Activated CD4-positive, alpha-beta T cell treated with anti-CD3 and anti-CD28 coated beads, Interleukin-2, amount 10 ng/mL, durations not matched to agents 7 days and 5 days (primary cell): Measurements from ENCODE around the gene GJD3. TPM values are rescaled to one million over a fixed set of nuclear protein-coding genes. Genes with fewer than 3 reads are reported as not detected.
A peak's percentile ranks its signal among the peaks of the same experiment; 100 is the strongest.

Source experiments
- CTCF ChIA-PET: fragments of 350-600 bp; sonication (Branson Sonifier 250); formaldehyde crosslinking; loops from one replicate; lab custom pipeline; 2021; ENCODE audit warnings: antibody characterized with exemption; lab: Charles Lee
- POLR2A ChIA-PET: fragments of 350-600 bp; sonication (Branson Sonifier 250); formaldehyde crosslinking; loops from one replicate; lab custom pipeline; 2021; ENCODE audit warnings: antibody characterized with exemption; lab: Charles Lee
- DNase-seq: peaks from one replicate; pipeline ENCODE4 v3.0.0-alpha.2; 2020
- H3K27ac Mint-ChIP-seq: one replicate; pipeline ENCODE4 v1.8.0; 2021; ENCODE audit warnings: mild to moderate bottlenecking, moderate library complexity, mixed read lengths
- H3K27me3 Mint-ChIP-seq: one replicate; pipeline ENCODE4 v1.8.0; 2021; ENCODE audit warnings: mixed read lengths
- H3K36me3 Mint-ChIP-seq: one replicate; pipeline ENCODE4 v1.8.0; 2021; ENCODE audit warnings: low read depth, mixed read lengths
- H3K4me1 Mint-ChIP-seq: one replicate; pipeline ENCODE4 v1.8.0; 2021; ENCODE audit warnings: mixed read lengths
- H3K4me3 Mint-ChIP-seq: one replicate; pipeline ENCODE4 v1.8.0; 2021; ENCODE audit warnings: mild to moderate bottlenecking, moderate library complexity, mixed read lengths
- H3K9me3 Mint-ChIP-seq: one replicate; pipeline ENCODE4 v1.8.0; 2021; ENCODE audit warnings: mixed read lengths
- total RNA-seq, 2 experiments: library from RNA; stranded (reverse); gene quantifications; one replicate each; pipeline ENCODE4 v1.2.3, GENCODE V29; 2021

The GJD3 gene
- total RNA-seq, 2 experiments from 2014 or later = 0.22 TPM; not detected in 1

GRCh38 chr17:40330850-40331470, 33.6 kb downstream of the GJD3 start:
- Mint-ChIP-seq H3K9me3 (no peaks in the 10 kb centered on the region), H3K4me1 (peaks cover 90% of the 10 kb centered on the region), H3K4me3 (peak overlapping the region; percentile 45), H3K27me3 (no peaks in the 10 kb centered on the region), H3K36me3 (peaks cover 68% of the 10 kb centered on the region), H3K27ac (peak overlapping the region; percentile 71)
- ChIA-PET CTCF (interaction anchor here (0.5 to 7.7 kb wide), 9 partner anchors 8 to 280 kb away, joined by 3 to 37 read pairs (median 4); partner anchors contain the start of gene WIPF2), POLR2A (interaction anchor here (0.5 kb wide), 1 partner anchor 43 kb away, joined by 3 read pairs; the partner anchor contains the start of gene CDC6)
- no peak for DNase-seq

GRCh38 chr17:40329839-40330794, 34.4 kb downstream of the GJD3 start:
- ChIA-PET POLR2A (no interaction called here), CTCF (interaction anchor here (0.5 to 7.7 kb wide), 10 partner anchors 9 to 280 kb away, joined by 3 to 37 read pairs (median 4); partner anchors contain the start of gene WIPF2)
- H3K4me1 Mint-ChIP-seq = peaks cover 94% of the 10 kb centered on the region
- H3K9me3 Mint-ChIP-seq = no peaks in the 10 kb centered on the region
- peaks cover 67% of the 10 kb centered on the region for H3K36me3 Mint-ChIP-seq
- H3K4me3 Mint-ChIP-seq = peak overlapping the region; percentile 41
- peak overlapping the region; percentile 71 for H3K27ac Mint-ChIP-seq
- H3K27me3 Mint-ChIP-seq = no peaks in the 10 kb centered on the region
- no peak for DNase-seq

DNA sequence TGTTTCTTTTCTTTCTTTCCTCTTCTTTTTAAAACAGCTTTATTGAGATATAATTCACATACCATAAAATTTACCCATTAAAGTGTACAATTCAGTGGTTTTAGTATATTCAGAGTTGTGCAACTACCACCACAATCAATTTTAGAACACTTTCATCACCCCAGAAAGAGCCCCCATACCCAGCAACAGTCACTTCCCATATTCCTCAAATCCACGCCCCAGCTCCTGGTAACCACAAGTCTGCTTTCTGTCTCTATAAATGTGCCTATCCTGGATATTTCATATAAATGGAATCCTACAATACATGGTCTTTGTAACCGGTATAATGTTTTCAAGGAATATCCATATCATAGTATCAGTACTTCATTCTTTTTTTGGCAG, 36.2 kb downstream of the GJD3 start:
- peak overlapping the region; percentile 88 for H3K27ac Mint-ChIP-seq
- peaks cover 93% of the 10 kb centered on the region for H3K4me1 Mint-ChIP-seq
- H3K27me3 Mint-ChIP-seq = no peaks in the 10 kb centered on the region
- no peaks in the 10 kb centered on the region for H3K9me3 Mint-ChIP-seq
- ChIA-PET POLR2A (interaction anchor here (0.6 kb wide), 1 partner anchor 1084 kb away, joined by 3 read pairs; no protein-coding TSS in a partner anchor), CTCF (interaction anchor here (1.0 to 7.9 kb wide), 7 partner anchors 11 to 235 kb away, joined by 3 to 47 read pairs (median 4); no protein-coding TSS in a partner anchor)
- peak overlapping the region; percentile 59 for H3K4me3 Mint-ChIP-seq
- H3K36me3 Mint-ChIP-seq = peaks cover 52% of the 10 kb centered on the region
- no peak for DNase-seq

DNA sequence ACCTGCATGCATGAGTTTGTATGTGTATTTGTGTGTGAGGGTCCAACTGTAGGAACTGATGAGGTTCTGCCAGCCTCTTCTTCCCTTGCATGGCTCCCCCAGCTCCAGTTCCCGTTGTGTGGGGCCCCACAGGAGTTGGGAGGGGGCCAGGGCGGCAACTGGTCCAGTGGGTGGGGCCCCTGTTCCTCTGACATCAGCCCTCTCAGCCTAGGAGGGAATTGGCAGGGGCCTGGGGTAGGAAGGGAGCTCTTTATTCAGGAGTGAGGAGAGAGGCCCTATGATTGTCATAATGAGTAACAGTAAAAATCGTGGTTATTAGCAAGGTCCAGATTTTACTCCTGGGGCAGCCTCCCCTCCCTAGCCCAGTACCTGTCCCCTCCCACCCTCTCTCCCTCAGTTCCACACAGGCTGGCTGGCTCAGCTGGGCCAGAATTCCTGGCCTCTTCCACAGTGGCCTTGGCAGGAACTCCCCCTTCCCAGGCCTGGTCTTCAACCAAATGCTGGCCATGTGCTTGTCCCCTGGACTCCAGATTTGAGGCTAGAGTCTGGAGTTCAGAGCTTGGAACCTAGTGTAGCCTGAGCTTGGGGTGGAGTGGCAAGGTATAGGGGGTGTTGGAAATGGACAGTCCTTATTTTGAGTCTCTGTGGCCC, 36.7 kb downstream of the GJD3 start:
- peak overlapping the region; percentile 80 for H3K4me3 Mint-ChIP-seq
- peaks cover 93% of the 10 kb centered on the region for H3K4me1 Mint-ChIP-seq
- ChIA-PET CTCF (interaction anchor here (0.6 to 7.9 kb wide), 9 partner anchors 8 to 232 kb away, joined by 3 to 47 read pairs (median 4); no protein-coding TSS in a partner anchor), POLR2A (interaction anchor here (0.6 kb wide), 1 partner anchor 1084 kb away, joined by 3 read pairs; no protein-coding TSS in a partner anchor)
- no peaks in the 10 kb centered on the region for H3K9me3 Mint-ChIP-seq
- H3K36me3 Mint-ChIP-seq = peaks cover 48% of the 10 kb centered on the region
- H3K27ac Mint-ChIP-seq = peak overlapping the region; percentile 96
- no peaks in the 10 kb centered on the region for H3K27me3 Mint-ChIP-seq
- DNase-seq = no peak

GRCh38 chr17:40327244-40327729, 37.2 kb downstream of the GJD3 start:
- Mint-ChIP-seq H3K36me3 (peaks cover 44% of the 10 kb centered on the region), H3K4me1 (peaks cover 88% of the 10 kb centered on the region), H3K4me3 (peak overlapping the region; percentile 80), H3K9me3 (no peaks in the 10 kb centered on the region), H3K27me3 (no peaks in the 10 kb centered on the region), H3K27ac (peak overlapping the region; percentile 96)
- ChIA-PET POLR2A (no interaction called here), CTCF (interaction anchor here (0.6 to 7.9 kb wide), 8 partner anchors 9 to 233 kb away, joined by 3 to 47 read pairs (median 11); no protein-coding TSS in a partner anchor)
- DNase-seq = peak; percentile 41

- CTCF ChIA-PET = interaction anchor here (1.1 to 7.9 kb wide), 7 partner anchors 9 to 27 kb away, joined by 3 to 47 read pairs (median 14); no protein-coding TSS in a partner anchor
- Mint-ChIP-seq H3K27ac (peak overlapping the region; percentile 96), H3K36me3 (peaks cover 46% of the 10 kb centered on the region), H3K9me3 (no peaks in the 10 kb centered on the region), H3K27me3 (no peaks in the 10 kb centered on the region), H3K4me3 (peak overlapping the region; percentile 80), H3K4me1 (peaks cover 87% of the 10 kb centered on the region)
- POLR2A ChIA-PET = interaction anchor here (0.6 kb wide), 1 partner anchor 163 kb away, joined by 3 read pairs; no protein-coding TSS in a partner anchor
- no peak for DNase-seq
Observed at GRCh38 chr17:40326832-40327199, 37.7 kb downstream of the GJD3 start.

DNA sequence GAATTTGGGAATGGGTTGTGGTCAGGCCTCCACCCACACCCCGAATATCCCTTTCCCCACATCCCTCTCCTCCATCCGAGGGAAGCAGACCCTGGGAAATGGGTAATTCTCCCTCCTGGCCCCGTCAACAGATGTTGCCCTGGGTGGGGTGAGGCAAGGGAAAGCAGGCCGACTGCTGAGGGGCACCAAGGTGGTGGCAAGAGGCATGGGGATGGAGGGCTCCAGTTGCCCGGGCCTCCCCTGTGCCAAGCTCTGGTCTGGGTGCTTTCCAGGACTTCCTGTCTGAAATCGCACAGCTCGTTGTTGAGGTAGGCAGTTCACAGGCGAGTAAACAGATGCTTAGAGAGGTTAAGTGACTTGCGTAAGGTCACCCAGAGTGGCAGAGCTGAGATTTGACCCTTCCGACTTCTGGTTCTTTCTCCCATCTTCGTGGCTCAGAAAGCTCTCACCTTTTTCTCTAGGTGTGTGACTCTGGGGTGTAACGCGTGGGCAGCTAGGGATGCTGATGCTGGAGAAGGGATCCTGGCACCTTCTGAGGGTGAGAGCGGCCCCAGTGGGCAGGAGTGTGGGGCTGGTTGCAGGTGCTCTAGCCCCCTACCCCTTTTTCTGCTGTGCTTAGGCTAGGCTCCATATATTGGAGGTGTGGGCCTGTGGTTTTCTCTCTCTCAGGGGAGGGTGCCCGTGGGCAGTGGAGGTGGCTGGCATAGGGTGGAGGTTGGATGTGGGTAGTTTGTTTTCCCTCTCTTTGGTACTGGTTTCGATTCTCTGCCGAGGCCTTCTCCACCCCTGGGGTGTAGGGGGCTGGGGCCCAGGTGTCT, 38.3 kb downstream of the GJD3 start:
- peak; percentile 70 for DNase-seq
- Mint-ChIP-seq H3K27ac (peak overlapping the region; percentile 96), H3K36me3 (peaks cover 42% of the 10 kb centered on the region), H3K4me3 (peak overlapping the region; percentile 80), H3K4me1 (peaks cover 83% of the 10 kb centered on the region), H3K9me3 (no peaks in the 10 kb centered on the region), H3K27me3 (no peaks in the 10 kb centered on the region)
- CTCF ChIA-PET = interaction anchor here (1.1 to 7.9 kb wide), 8 partner anchors 8 to 100 kb away, joined by 3 to 47 read pairs (median 11); no protein-coding TSS in a partner anchor
- POLR2A ChIA-PET = interaction anchor here (0.6 kb wide), 1 partner anchor 164 kb away, joined by 3 read pairs; no protein-coding TSS in a partner anchor

- Mint-ChIP-seq H3K9me3 (no peaks in the 10 kb centered on the region), H3K4me3 (peak overlapping the region; percentile 80), H3K4me1 (peaks cover 83% of the 10 kb centered on the region), H3K27ac (peak overlapping the region; percentile 96), H3K36me3 (peaks cover 42% of the 10 kb centered on the region), H3K27me3 (no peaks in the 10 kb centered on the region)
- ChIA-PET CTCF (interaction anchor here (1.0 to 7.9 kb wide), 8 partner anchors 8 to 101 kb away, joined by 3 to 47 read pairs (median 10); no protein-coding TSS in a partner anchor), POLR2A (no interaction called here)
- peak; percentile 36 for DNase-seq
Observed at GRCh38 chr17:40325156-40326013, 39.2 kb downstream of the GJD3 start.

DNA sequence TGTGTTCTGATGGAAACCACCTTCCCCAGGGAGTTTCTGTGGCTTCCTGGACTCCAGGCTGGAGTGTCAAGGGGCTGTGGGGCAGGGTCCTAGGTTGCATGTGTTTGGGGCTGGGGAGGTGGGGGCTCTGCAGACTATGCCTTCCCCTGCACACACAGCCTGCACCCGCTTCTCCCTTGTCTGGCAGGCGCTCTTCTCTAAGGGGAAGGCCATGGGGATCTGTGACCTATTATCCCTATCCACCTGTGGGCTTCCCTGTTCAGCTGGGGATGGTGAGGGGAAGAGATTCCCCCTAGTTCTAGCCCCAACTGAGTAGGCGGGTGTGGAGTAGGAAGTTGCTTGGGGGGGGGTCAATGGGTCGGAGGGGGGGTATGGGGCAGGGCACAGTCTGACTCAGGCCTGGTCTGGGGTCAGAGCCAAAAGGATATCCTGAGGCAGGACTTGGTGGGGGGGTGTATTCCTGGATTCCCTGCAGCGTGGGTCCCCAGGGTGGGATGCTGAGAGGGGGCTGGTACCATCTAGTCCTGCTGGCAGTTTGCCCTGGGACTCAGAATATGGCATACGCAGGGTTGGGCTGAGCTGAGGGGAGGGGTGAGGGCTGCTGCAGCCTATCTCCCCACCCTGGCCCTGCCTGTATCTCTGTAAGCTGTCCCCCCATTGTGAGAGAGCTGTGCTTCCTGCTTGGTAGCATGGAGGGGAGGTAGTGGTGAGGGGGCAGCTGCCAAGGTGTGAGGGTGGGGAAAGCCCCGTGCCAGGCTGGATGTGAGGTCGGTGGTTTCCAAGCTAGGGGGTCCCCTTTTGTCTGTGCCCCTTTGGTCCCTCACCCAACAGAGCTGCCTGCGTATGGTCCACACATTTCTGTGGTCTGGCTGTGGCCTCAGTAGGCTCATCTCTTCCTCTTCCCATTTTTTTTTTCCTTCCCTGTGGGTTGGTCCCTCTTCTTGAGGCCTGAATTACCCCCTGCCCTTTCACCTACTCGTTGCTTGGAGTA, 40.9 kb downstream of the GJD3 start:
- peak; percentile 56 for DNase-seq
- ChIA-PET CTCF (interaction anchor here (0.8 to 7.9 kb wide), 11 partner anchors 8 to 209 kb away, joined by 3 to 47 read pairs (median 3); no protein-coding TSS in a partner anchor), POLR2A (no interaction called here)
- Mint-ChIP-seq H3K36me3 (peaks cover 48% of the 10 kb centered on the region), H3K27me3 (no peaks in the 10 kb centered on the region), H3K9me3 (no peaks in the 10 kb centered on the region), H3K4me3 (peak overlapping the region; percentile 99), H3K27ac (peak overlapping the region; percentile 96), H3K4me1 (peaks cover 76% of the 10 kb centered on the region)
